Measurements from ENCODE around the gene TSPAN15. TPM values are rescaled to one million over a fixed set of nuclear protein-coding genes. Genes with fewer than 3 reads are reported as not detected.

Gene TSPAN15
- total RNA-seq, 1 experiment from 2014 or later: 7.7 TPM

DNA sequence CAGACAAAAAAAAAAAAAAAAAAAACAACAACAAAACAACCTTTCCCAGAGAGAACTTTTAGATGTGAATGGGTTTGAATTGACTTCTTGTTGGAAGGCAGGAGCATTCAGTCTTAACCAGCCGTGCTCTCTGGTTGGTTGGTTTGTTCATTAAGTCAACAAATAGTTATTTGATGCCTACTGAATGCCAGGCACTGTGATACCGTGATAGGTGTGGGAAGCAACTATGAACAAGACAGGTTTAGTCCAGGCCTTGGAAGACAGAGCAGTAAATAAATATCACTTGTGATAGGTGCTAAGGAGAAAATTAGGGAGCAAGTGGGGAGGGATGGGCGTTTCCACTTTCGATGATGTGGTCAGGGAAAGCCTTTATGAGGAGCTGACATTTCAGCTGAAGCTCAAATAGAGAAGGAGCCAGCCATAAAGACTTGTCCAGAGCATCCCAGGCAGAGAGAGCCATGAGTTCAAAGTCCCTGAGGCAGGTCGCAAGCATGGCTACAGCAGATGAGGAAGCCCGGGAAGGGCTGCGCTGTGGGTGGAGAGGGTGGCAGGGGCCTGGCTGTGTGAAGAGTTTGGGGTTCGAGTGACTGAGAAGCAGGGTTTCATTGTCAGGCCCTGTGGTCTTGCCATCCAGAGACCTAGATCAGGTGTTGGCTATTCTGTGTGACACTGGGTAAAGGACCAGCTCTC lies 8.0 kb downstream of the TSPAN15 start:
- Histone ChIP-seq H3K79me1 (ENCODE audit: insufficient read depth, low read depth, low read length, poor library complexity, severe bottlenecking) (no peaks in the 10 kb centered on the region), H4K91ac (ENCODE audit: insufficient read length, low read depth, low read length) (no peak overlapping the region), H2BK15ac (ENCODE audit: low read depth, low read length) (no peak overlapping the region), H3K79me2 (ENCODE audit: insufficient read depth, low read length) (0 out of 2 replicates have a peak, but pooled peaks cover 2% of the 10 kb centered on the region), H3K56ac (ENCODE audit: insufficient read length, low read depth, low read length) (no peak overlapping the region), H2BK12ac (ENCODE audit: insufficient read length, low read depth, low read length) (no peak overlapping the region), H3K23ac (ENCODE audit: insufficient read length, low read depth, low read length) (no peak overlapping the region), H2BK20ac (ENCODE audit: low read depth, low read length, poor library complexity, severe bottlenecking) (no peak overlapping the region), H2AFZ (ENCODE audit: low read length) (no peak overlapping the region), H4K20me1 (ENCODE audit: control insufficient read depth, insufficient read depth, insufficient read length) (no peaks in the 10 kb centered on the region), H3K4ac (ENCODE audit: low read depth, low read length) (no peak overlapping the region), H2BK5ac (ENCODE audit: insufficient read length, low read length) (no peak overlapping the region), H3K27me3 (ENCODE audit: insufficient read depth, low read length) (no peaks in the 10 kb centered on the region), H3K4me1 (ENCODE audit: insufficient read depth, low read length) (peaks cover 5% of the 10 kb centered on the region; the same call in 1 of the 2 replicates), H4K8ac (replicated peaks; ENCODE audit: insufficient read length, low read depth, low read length) (no peak overlapping the region), H2AK5ac (ENCODE audit: insufficient read length, low read length) (no peak overlapping the region), H3K9ac (ENCODE audit: extremely low read depth, insufficient read length, low read length) (no peak overlapping the region), H3K23me2 (ENCODE audit: insufficient read length, low read depth, low read length, poor library complexity, severe bottlenecking) (no peaks in the 10 kb centered on the region), H3K9me3 (ENCODE audit: control insufficient read depth, low read depth, low read length) (no peaks in the 10 kb centered on the region), H3K18ac (ENCODE audit: insufficient read length, low read depth, low read length) (no peak overlapping the region), H3K4me2 (ENCODE audit: insufficient read depth, insufficient read length, low read length) (no peak overlapping the region), H3K27ac (ENCODE audit: insufficient read length, low read depth, low read length) (no peak overlapping the region), H2BK120ac (ENCODE audit: low read depth, low read length, poor library complexity, severe bottlenecking) (no peak overlapping the region), H4K5ac (ENCODE audit: insufficient read length, low read depth, low read length) (no peak overlapping the region), H3K14ac (ENCODE audit: insufficient read depth, low read length) (no peak overlapping the region), H3T11ph (ENCODE audit: low read length) (no peak overlapping the region)
- no CpG with 5 or more reads among the region's 8 CpGs for WGBS (ENCODE audit: extremely low coverage, insufficient read length, low lambda C conversion rate)
- Mint-ChIP-seq H3K27ac (peak overlapping the region in 1 of 3 experiments; percentile 66; a peak in 1 of 7 replicates), H3K36me3 (ENCODE audit: insufficient read depth in 1 of 3, low read depth in 3 of 3) (no peaks in the 10 kb centered on the region; a peak in 1 of 7 replicates), H3K4me1 (peaks cover 0 to 3% of the 10 kb centered on the region in 2 experiments; a peak in 1 of 4 replicates), H3K4me3 (no peak overlapping the region), H3K9me3 (no peaks in the 10 kb centered on the region), H3K27me3 (ENCODE audit: low read depth) (peaks cover under 1% of the 10 kb centered on the region)
- no peak for DNase-seq
- TF ChIP-seq CTCF (conservative IDR thresholded peaks at IDR 0.05): no peak

All from H9 (cell line).